Left lung (tissue), 10 donors: ENCODE data around the gene AMPD1. TPM values are rescaled to one million over a fixed set of nuclear protein-coding genes. Genes with fewer than 3 reads are reported as not detected.

Experiments
- ATAC-seq: fragments of 200-7000 bp; cut with Tn5 transposase; one replicate; pipeline ENCODE4 v1.9.1; 2020; ENCODE audit warnings: moderate library complexity
- DNase-seq, 4 donors: peaks; one replicate each; pipeline ENCODE4 v3.0.0-alpha.2; 2013 to 2020
- H3K27ac ChIP-seq, 2 donors: fragments of 200-600 bp; sonication (generic) in 1 of 2; one replicate each; pipeline versions ENCODE4 v1.5.0 to v1.8.0; 2020 to 2021
- H3K27me3 ChIP-seq, 2 donors: fragments of 200-600 bp; sonication (generic) in 1 of 2; one replicate each; pipeline versions ENCODE4 v1.5.0 to v1.8.0; 2020 to 2021
- H3K36me3 ChIP-seq, 2 donors: fragments of 200-600 bp; sonication (generic) in 1 of 2; one replicate each; pipeline versions ENCODE4 v1.5.0 to v1.8.0; 2020 to 2021
- H3K4me1 ChIP-seq, 2 donors: fragments of 200-600 bp; one replicate each; pipeline ENCODE4 v1.8.0; 2021
- H3K4me3 ChIP-seq, 2 donors: fragments of 200-600 bp; sonication (generic) in 1 of 2; one replicate each; pipeline versions ENCODE4 v1.5.0 to v1.8.0; 2020 to 2021; ENCODE audit warnings: mild to moderate bottlenecking in 1 of 2
- H3K9me3 ChIP-seq, 2 donors: fragments of 200-600 bp; sonication (generic) in 1 of 2; one replicate each; pipeline versions ENCODE4 v1.5.0 to v1.8.0; 2020 to 2021
- intact Hi-C, 2 donors: fragments of 100-400 bp; cut with DNase I; formaldehyde crosslinking; loops; one replicate each; pipeline versions ENCODE4 v1.11.2 to v1.14.2; 2022
- polyA plus RNA-seq, 6 donors: library from polyadenylated mRNA; unstranded; fragments of 120-200 nt; gene quantifications; one replicate each; pipeline ENCODE4 v1.2.1, GENCODE V29; 2013; ENCODE audit not compliant: insufficient read length in 6 of 6
- total RNA-seq, 2 donors: library from RNA; stranded (reverse); fragmentation: NEBNext Ultra II Directional; extraction: Animal tissue kit (Norgen Biotek cat#: 25700); gene quantifications; one replicate each; pipeline ENCODE4 v1.2.1, GENCODE V29; 2021
- TF ChIP-seq, protein P1 (sequence below), 2 donors: fragments of 200-600 bp; sonication (generic) in 1 of 2; IDR thresholded peaks; one replicate each; pipeline versions ENCODE4 v1.5.0 to v1.8.0; 2021; ENCODE audit warnings: antibody characterized with exemption in 2 of 2
- donor health status: DM: no; HTN: yes; CAD: no.
- donor health status: DM: no; HTN: no; CAD: no.

Gene AMPD1
- total and polyA plus RNA-seq, 8 donors: 0.79 TPM; not detected in 7

DNA sequence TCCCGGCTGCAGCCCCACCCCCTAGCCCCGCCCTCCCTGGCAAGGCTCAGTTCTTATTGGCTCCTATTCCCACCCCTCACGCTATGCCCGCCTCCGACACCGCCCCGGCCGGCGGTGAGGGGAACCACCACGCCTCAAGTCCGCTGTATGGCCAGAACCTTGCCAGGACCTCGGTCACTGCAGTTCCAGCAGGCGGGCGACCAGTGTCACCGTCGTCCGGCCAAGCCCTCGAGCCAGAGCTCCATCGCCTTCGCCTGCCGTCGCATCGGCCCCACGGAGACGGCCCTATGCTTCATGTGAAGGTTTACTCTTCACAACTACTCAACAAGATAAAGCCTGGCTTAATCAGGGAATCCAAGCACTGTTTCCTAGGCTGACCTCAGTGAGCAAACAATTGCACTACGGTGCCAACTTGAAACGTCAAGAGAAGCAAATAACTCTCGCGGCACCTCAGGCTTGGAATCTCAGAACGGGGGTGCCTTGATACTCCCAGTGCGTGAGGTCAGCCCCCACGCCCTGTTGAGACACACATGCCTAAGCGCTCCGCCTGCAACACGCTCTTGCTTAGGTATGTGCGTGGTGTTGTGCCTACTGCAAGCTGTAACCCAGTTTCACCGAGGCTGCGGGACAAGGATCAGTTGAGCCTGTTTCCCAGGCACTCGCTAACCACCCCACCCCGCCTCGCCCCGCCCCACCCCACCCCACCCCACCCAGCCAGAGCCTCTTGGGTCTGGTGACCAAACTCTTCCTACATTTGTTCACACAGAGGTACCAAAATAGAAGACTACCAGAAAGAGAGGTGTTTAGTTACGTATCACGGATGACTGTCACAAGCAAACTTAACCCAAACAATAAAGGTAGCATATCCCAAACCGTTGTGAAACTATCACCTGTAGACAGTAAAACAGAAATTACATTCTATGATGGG lies 25.0 kb downstream of the AMPD1 start:
- TF ChIP-seq, protein P1, sequence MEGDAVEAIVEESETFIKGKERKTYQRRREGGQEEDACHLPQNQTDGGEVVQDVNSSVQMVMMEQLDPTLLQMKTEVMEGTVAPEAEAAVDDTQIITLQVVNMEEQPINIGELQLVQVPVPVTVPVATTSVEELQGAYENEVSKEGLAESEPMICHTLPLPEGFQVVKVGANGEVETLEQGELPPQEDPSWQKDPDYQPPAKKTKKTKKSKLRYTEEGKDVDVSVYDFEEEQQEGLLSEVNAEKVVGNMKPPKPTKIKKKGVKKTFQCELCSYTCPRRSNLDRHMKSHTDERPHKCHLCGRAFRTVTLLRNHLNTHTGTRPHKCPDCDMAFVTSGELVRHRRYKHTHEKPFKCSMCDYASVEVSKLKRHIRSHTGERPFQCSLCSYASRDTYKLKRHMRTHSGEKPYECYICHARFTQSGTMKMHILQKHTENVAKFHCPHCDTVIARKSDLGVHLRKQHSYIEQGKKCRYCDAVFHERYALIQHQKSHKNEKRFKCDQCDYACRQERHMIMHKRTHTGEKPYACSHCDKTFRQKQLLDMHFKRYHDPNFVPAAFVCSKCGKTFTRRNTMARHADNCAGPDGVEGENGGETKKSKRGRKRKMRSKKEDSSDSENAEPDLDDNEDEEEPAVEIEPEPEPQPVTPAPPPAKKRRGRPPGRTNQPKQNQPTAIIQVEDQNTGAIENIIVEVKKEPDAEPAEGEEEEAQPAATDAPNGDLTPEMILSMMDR (IDR thresholded peaks at IDR 0.05): peak in 1 of 2 donors; percentile 39
- peaks cover 0 to 20% of the 10 kb centered on the region in 2 donors for H3K27me3 ChIP-seq
- peak overlapping the region; percentile 80 to 81 for H3K27ac ChIP-seq
- peak overlapping the region; percentile 60 to 73 for H3K4me3 ChIP-seq
- H3K9me3 ChIP-seq: no peaks in the 10 kb centered on the region
- ATAC-seq (peak; percentile 98), DNase-seq (peak; percentile 89 to 96 (median 94))
- intact Hi-C loops: no loop called here
- no peaks in the 10 kb centered on the region for H3K36me3 ChIP-seq
- peaks cover 0 to 12% of the 10 kb centered on the region in 2 donors for H3K4me1 ChIP-seq

DNA sequence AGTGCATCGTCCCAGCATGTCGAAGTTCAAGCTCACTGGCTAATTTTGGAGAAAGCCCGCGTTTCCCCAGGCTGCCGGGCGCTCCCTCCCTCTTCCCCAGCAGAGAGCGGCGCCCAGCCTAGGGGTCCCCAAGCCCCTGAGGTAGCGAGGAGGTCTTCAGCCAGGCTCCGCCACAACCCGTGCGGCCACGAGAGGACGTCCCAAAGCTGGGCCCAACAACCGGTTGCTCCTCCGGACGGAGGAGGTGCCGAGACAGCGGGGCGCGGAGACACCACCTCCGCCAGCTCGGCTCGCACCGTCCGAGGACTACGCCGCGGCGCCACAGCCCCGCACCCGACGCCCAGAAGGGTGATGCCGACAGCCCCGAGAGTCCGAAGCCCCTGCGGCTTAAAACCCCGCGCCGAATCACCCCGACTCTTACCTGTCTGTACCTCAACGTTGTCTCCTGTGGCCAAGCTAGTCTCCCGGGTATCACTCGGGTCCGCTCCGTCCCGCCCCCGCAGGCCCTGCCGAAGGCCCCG lies 25.7 kb downstream of the AMPD1 start, which contains the start of gene DENND2C:
TSS of gene DENND2C (minus strand) at position 488 of the 521 bp plus-strand sequence. CDS start 44,065 bp downstream, outside the sequence.
- peaks cover 0 to 16% of the 10 kb centered on the region in 2 donors for H3K27me3 ChIP-seq
- ATAC-seq (peak; percentile 61), DNase-seq (no peak)
- TF ChIP-seq, protein P1 (IDR thresholded peaks at IDR 0.05): no peak
- H3K9me3 ChIP-seq: no peaks in the 10 kb centered on the region
- peak within 1 kb of the TSS; percentile 60 to 73 for H3K4me3 ChIP-seq
- no peaks in the 10 kb centered on the region for H3K36me3 ChIP-seq
- peaks cover 0 to 12% of the 10 kb centered on the region in 2 donors for H3K4me1 ChIP-seq
- intact Hi-C loops: no loop called here
- H3K27ac ChIP-seq: peak within 1 kb of the TSS; percentile 80 to 81

DNA sequence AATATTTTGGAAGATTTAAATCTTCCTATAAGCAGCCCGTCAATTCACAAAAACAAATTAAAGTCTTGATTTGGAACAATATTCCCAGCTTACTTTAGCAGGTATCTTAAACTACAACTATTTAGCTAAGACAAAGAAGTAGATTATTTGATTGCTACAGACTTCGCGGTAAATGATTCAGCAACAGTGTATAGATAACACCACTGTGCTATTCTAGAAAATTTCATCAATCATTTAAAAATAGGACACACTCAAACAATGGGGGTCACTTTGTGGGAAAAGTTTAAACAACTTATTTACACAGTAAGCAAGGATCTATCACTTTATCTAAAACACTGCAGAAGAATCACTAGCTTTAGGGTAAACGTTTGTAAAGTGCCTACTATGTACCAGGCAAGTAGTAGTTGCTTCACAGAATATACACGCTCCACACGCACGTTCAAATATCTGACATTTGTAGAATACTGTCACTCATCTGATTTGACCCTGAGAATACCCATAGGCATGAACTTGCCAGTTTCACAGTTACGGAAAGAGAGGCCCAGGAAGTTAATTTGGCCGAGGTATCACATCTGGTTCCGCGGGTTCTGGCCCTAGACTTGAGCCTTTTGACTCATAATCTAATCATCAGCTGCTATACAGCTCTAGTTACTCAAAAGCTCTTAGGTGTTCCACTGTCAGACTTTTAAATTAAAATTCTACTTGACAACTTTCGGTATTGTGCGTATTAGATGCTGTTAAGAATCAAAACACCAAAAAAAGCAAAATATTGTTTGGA lies 26.4 kb downstream of the AMPD1 start:
- Histone ChIP-seq H3K4me3 (peak overlapping the region; percentile 60 to 73), H3K27ac (peak overlapping the region; percentile 80 to 81), H3K36me3 (no peaks in the 10 kb centered on the region), H3K27me3 (peaks cover 0 to 16% of the 10 kb centered on the region in 2 donors), H3K4me1 (peaks cover 0 to 12% of the 10 kb centered on the region in 2 donors), H3K9me3 (no peaks in the 10 kb centered on the region)
- DNase-seq: no peak
- ATAC-seq: no peak
- intact Hi-C loops: no loop called here
- TF ChIP-seq, protein P1 (IDR thresholded peaks at IDR 0.05): no peak

DNA sequence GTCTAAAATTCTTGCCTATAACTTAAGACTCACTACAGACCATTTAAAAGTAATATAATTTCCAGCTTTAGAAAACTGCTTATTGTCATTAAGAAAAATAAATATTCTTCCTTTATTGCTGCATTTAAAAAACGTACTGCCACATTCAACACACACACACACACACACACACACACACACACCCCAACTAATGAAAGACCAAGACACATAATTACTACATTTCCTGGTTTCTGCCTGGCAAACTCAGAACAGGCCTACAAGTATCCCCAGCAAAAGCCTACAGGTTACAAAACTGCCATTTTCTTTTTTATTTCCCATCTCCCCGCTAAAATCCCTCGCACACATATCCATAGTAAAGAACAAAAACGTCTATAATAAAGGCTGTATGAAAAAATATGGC lies 27.0 kb downstream of the AMPD1 start:
- no peak overlapping the region for H3K27ac ChIP-seq
- H3K9me3 ChIP-seq: no peaks in the 10 kb centered on the region
- ATAC-seq: no peak
- peaks cover 0 to 16% of the 10 kb centered on the region in 2 donors for H3K27me3 ChIP-seq
- H3K4me3 ChIP-seq: no peak overlapping the region
- no peak for DNase-seq
- no peaks in the 10 kb centered on the region for H3K36me3 ChIP-seq
- peaks cover 0 to 12% of the 10 kb centered on the region in 2 donors for H3K4me1 ChIP-seq
- TF ChIP-seq, protein P1 (IDR thresholded peaks at IDR 0.05): no peak
- intact Hi-C loops: no loop called here
